T-helper 2 cell treated with Interferon-gamma antibody and Interleukin-4, amounts not matched to agents 5 μg/mL and 100 μg/mL, for 36 hours (primary cell): Measurements from ENCODE around the gene EIF4E3.

Source experiments
- DNase-seq: peaks from one replicate; pipeline ENCODE4 v3.0.0; 2021; ENCODE audit warnings: low spot score
- H3K27ac Mint-ChIP-seq: one replicate; pipeline ENCODE4 v1.8.0; 2021; ENCODE audit warnings: mild to moderate bottlenecking, mixed read lengths
- H3K27me3 Mint-ChIP-seq: one replicate; pipeline ENCODE4 v1.8.0; 2021; ENCODE audit warnings: low read depth, mixed read lengths
- H3K36me3 Mint-ChIP-seq: one replicate; pipeline ENCODE4 v1.8.0; 2021; ENCODE audit warnings: low read depth, mixed read lengths
- H3K4me1 Mint-ChIP-seq: one replicate; pipeline ENCODE4 v1.8.0; 2021; ENCODE audit warnings: low read depth, mixed read lengths
- H3K4me3 Mint-ChIP-seq: one replicate; pipeline ENCODE4 v1.8.0; 2022; ENCODE audit warnings: mild to moderate bottlenecking, moderate library complexity, mixed read lengths
- H3K9me3 Mint-ChIP-seq: one replicate; pipeline ENCODE4 v1.8.0; 2021; ENCODE audit warnings: mixed read lengths

The EIF4E3 gene

GRCh38 chr3:71636482-71636881 is 88.7 kb downstream of the EIF4E3 start:
- Mint-ChIP-seq H3K4me1 (no peaks in the 10 kb centered on the region), H3K36me3 (no peaks in the 10 kb centered on the region), H3K27me3 (no peaks in the 10 kb centered on the region), H3K4me3 (no peak overlapping the region), H3K27ac (no peak overlapping the region), H3K9me3 (no peaks in the 10 kb centered on the region)
- DNase-seq: no peak

GRCh38 chr3:71636001-71636400 is 89.2 kb downstream of the EIF4E3 start:
- Mint-ChIP-seq H3K27ac (no peak overlapping the region), H3K9me3 (no peaks in the 10 kb centered on the region), H3K4me3 (no peak overlapping the region), H3K4me1 (no peaks in the 10 kb centered on the region), H3K36me3 (no peaks in the 10 kb centered on the region), H3K27me3 (no peaks in the 10 kb centered on the region)
- no peak for DNase-seq

GRCh38 chr3:71634671-71635070 is 90.5 kb downstream of the EIF4E3 start:
- Mint-ChIP-seq H3K4me1 (no peaks in the 10 kb centered on the region), H3K27me3 (no peaks in the 10 kb centered on the region), H3K4me3 (no peak overlapping the region), H3K27ac (no peak overlapping the region), H3K9me3 (no peaks in the 10 kb centered on the region), H3K36me3 (no peaks in the 10 kb centered on the region)
- no peak for DNase-seq

DNA sequence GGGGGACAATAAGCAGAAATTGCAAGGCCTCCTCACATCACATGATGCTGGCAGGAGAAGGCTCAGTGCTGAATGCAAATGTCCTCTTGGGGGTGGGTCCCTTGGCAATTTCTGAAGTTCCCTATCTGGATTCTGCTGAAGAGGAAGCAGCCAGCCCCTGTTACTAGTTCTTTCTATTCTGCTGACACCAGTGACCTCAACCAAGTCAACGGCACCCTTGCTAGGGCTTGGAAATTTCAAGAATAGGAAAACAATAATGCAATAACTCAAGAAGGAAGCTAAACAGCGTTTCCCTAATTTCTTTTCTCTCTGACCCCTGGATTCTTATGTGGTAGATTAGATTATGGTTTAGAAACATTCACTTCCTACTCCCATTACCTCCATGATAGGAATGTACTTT is 95.5 kb downstream of the EIF4E3 start:
- H3K36me3 Mint-ChIP-seq: no peaks in the 10 kb centered on the region
- H3K4me3 Mint-ChIP-seq: no peak overlapping the region
- no peak overlapping the region for H3K27ac Mint-ChIP-seq
- no peaks in the 10 kb centered on the region for H3K4me1 Mint-ChIP-seq
- no peak for DNase-seq
- H3K27me3 Mint-ChIP-seq: no peaks in the 10 kb centered on the region
- no peaks in the 10 kb centered on the region for H3K9me3 Mint-ChIP-seq

DNA sequence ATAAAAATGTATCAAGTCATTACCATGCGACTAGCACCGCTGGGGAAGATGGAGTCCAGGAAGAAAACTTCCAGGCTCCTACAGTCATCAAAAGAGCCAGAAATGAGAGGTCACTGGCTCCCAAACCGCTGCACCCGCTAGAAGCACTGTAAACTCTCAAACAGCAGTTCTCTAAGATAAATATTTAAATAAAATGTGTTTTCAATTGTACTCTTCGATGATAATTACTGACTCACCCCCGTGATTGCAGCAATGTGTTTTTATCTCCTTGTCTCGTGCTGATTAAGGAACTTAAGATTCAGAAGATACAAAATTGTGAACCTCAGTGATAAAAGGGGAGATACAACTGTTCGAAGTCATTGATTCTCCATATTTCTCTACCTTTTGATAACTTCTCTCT is 95.9 kb downstream of the EIF4E3 start:
- no peaks in the 10 kb centered on the region for H3K27me3 Mint-ChIP-seq
- no peak for DNase-seq
- no peak overlapping the region for H3K27ac Mint-ChIP-seq
- no peak overlapping the region for H3K4me3 Mint-ChIP-seq
- no peaks in the 10 kb centered on the region for H3K9me3 Mint-ChIP-seq
- H3K36me3 Mint-ChIP-seq: no peaks in the 10 kb centered on the region
- no peaks in the 10 kb centered on the region for H3K4me1 Mint-ChIP-seq

DNA sequence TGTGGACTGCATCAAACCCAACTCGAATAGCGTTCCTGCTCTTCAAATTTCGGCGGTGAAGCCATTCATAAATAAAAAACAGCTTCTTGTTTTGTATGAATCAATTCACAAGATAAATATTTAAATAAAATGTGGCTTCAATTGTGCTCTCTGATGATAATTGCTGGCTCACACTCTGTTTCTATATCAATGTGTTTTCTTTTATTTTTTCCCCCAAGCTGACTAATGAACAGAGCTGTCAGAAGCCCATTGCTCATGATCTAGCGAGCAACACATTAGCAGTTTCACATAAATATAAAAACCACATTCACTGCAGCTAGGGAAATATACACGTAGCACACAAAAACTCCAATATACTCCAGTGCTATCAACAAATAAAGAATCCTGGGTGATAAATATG is 96.7 kb downstream of the EIF4E3 start:
- Mint-ChIP-seq H3K9me3 (no peaks in the 10 kb centered on the region), H3K4me1 (no peaks in the 10 kb centered on the region), H3K4me3 (no peak overlapping the region), H3K27me3 (no peaks in the 10 kb centered on the region), H3K36me3 (no peaks in the 10 kb centered on the region), H3K27ac (no peak overlapping the region)
- DNase-seq: no peak

DNA sequence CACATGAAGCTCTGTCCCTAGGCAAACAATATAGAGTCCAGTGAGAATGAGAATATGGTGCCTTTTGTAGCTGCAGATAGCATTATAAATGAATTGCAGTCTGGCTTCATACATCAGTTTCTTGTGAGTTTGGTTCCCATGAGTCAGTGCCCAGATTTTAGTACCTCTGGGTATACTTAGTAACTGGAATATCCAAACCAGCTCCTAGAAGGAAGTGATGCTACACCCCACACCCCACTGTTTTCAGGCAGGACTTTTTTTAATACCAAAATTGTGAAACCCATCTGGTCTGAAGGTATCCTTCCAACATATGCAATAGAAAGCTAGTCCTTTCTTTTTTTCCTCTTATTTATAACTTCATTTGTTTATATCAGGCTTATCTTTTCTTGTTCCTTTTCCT is 99.5 kb downstream of the EIF4E3 start:
- Mint-ChIP-seq H3K4me1 (no peaks in the 10 kb centered on the region), H3K9me3 (no peaks in the 10 kb centered on the region), H3K4me3 (no peak overlapping the region)

More for the DNA sequence above, 99.5 kb downstream of the EIF4E3 start:
- H3K27ac Mint-ChIP-seq: no peak overlapping the region
- H3K36me3 Mint-ChIP-seq: no peaks in the 10 kb centered on the region
- no peak for DNase-seq
- H3K27me3 Mint-ChIP-seq: no peaks in the 10 kb centered on the region
